Measurements from ENCODE around the gene EPAS1. TPM values are rescaled to one million over a fixed set of nuclear protein-coding genes. Genes with fewer than 3 reads are reported as not detected.

Gene EPAS1
- total and polyA plus RNA-seq, 2 of the 13 experiments (the other 11 are each of a cell fraction or from before 2014, with no cell fraction given) = 47.1 to 182 TPM

GRCh38 chr2:46297546-46298271 is 502 bp downstream of the EPAS1 start (continued):
- TF ChIP-seq TFDP1 (CRISPR knock-in tag; IDR thresholded peaks at IDR 0.05; ENCODE audit: borderline replicate concordance) (peak; percentile 54; the same call in 1 of the 2 replicates), PRDM15 (CRISPR knock-in tag; IDR thresholded peaks at IDR 0.05) (no peak), ZNF44 (CRISPR knock-in tag; IDR thresholded peaks at IDR 0.05) (no peak), ZNF343 (CRISPR knock-in tag; IDR thresholded peaks at IDR 0.05) (no peak), MATR3 (CRISPR knock-in tag; IDR thresholded peaks at IDR 0.05) (no peak), ZNF609 (CRISPR knock-in tag; IDR thresholded peaks at IDR 0.05; ENCODE audit: borderline replicate concordance) (no peak), HDAC2 (CRISPR knock-in tag; IDR thresholded peaks at IDR 0.05) (peak; percentile 43), GTF2F1 (IDR thresholded peaks at IDR 0.05; ENCODE audit: low read length) (no peak), ZFP62 (CRISPR knock-in tag; IDR thresholded peaks at IDR 0.05) (0 out of 2 replicates have a peak, but pooled peaks have one; percentile 14), ZNF280D (CRISPR knock-in tag; IDR thresholded peaks at IDR 0.05) (no peak), ZNF232 (CRISPR knock-in tag; IDR thresholded peaks at IDR 0.05; ENCODE audit: borderline replicate concordance) (no peak; the same call in 1 of the 2 replicates), FOXO4 (CRISPR knock-in tag; conservative IDR thresholded peaks at IDR 0.05) (no peak), HIVEP1 (CRISPR knock-in tag; IDR thresholded peaks at IDR 0.05) (no peak; the same call in 1 of the 2 replicates), ZNF816 (CRISPR knock-in tag; IDR thresholded peaks at IDR 0.05; ENCODE audit: borderline replicate concordance) (no peak; the same call in 1 of the 2 replicates)
